ENCODE data around the gene MYRF.
A peak's percentile ranks its signal among the peaks of the same experiment; 100 is the strongest.

MYRF gene

DNA sequence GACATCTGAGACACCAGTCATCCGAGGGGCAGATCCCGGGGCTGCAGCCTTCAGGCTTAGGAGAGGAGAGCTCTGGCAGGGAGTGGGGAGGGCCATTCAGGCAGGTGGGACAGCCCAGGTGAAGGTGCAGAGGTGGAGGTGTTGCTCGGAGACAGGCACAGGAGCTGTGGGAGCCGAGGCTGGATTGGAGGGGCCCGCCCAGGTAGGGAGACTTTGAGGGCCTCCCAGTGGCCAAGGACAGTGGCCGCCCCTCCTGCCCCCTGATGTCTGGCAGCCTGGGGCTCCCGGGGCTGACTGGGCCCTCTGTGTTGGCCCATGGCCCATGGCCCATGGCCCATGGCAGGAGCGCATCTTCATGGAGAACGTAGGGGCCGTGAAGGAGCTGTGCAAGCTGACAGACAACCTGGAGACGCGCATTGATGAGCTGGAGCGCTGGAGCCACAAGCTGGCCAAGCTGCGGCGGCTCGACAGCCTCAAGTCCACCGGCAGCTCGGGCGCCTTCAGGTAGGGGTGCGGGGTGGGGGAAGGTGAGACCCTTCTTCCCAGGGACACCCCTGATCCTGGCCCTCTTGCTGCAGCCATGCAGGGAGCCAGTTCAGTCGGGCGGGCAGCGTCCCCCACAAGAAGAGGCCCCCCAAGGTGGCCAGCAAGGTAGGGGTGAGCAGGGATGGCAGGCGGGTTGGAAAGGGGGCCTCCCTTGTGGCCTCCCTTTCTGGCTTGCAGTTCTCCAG, 26.6 kb downstream of the MYRF start:
- no peak for DNase-seq

DNA sequence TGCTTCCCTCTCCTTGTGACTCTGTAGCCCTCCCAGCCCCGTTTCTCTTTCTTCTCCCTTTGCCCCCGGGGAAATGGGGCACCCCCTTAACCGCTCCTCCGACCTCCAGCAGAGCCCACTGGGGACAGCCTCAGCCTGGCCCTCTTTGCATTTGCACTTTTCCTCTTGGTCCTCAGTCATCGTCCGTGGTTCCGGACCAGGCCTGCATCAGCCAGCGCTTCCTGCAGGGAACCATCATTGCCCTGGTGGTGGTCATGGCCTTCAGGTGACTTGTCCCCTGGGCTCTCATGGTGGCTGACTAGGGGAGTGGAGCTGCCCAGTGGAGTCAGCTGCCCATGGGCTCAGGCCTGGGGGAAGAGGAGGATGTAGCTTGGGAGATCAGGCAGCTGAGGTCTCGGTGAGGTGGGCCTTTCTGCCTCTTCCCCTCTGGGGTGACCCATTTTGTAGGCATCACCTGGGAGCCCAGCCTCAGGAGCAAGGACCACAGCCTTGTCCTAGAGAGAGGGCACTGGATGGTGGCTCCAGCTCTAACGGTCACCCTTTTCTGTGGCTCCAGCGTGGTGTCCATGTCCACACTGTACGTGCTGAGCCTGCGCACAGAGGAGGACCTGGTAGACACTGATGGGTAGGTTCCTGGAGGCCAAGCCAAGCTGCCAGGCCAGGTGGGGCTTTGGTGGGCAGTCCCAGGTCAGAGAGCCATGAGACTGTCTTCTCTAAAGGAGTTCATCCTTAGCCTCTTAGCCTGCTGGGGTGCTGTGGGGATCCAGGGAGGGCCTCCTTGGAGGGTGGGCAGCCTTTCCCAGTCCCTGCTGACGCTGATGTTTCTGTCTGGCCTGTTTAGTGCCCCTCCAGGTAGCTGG, 27.5 kb downstream of the MYRF start:
- DNase-seq = no peak

DNA sequence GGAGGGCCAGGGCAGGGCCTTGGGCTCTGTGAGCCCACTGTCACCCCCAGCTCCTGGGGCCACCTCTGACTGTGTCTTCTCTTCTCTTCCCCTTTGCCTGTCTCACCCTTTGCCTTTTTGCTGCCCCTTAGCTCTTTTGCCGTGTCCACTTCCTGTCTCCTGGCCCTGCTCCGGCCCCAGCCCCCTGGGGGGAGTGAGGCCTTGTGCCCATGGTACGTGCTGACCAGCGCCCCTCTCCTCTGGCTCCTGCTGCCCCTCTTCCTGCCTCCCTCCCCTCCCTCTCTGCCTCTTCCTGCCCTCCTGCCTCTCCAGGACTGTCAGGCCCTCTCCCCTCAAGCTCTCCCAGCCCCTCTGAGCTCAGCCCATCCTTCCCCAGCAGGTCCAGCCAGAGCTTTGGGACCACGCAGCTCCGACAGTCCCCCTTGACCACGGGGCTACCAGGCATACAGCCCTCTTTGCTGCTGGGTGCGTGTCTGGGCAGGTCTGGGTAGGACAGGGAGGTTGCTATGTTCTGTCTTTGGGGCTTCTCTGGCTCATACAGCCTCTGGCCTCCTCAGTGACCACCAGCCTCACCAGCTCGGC, 28.2 kb downstream of the MYRF start:
- DNase-seq = no peak

DNA sequence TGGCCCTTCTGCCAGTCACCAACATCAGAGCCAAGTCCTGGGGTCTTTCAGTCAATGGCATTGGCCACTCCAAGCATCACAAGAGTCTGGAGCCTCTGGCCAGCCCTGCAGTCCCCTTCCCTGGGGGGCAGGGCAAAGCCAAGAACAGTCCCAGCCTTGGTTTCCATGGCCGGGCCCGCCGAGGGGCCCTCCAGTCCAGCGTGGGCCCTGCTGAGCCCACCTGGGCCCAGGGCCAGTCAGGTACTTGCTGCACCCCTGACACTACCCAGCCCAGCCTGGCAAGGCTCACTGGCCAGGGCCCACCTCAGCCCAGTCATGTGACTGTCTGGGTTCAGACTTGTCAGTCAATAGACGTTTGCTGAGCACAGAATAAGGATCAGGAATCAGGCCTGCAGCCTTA, 29.1 kb downstream of the MYRF start:
- DNase-seq = no peak

DNA sequence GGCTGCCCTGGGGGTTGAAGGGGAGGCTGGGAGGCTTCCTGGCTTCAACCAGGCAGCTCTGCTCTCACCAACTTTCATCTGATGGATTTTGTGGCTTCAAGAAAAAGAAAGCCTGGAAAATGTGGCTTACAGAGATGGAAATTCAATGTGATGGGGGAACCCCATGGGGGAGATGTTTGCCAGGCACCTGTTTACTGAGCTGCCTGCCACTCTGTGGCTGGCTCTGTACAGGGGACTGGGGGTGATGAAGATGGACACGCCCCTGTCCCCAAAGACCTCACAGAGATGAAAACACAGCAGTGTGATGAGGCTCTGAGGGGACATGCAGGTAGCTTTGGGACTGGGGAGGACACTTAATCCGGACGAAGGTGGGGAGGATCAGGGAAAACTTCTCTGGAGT, 29.9 kb downstream of the MYRF start:
- DNase-seq = no peak

DNA sequence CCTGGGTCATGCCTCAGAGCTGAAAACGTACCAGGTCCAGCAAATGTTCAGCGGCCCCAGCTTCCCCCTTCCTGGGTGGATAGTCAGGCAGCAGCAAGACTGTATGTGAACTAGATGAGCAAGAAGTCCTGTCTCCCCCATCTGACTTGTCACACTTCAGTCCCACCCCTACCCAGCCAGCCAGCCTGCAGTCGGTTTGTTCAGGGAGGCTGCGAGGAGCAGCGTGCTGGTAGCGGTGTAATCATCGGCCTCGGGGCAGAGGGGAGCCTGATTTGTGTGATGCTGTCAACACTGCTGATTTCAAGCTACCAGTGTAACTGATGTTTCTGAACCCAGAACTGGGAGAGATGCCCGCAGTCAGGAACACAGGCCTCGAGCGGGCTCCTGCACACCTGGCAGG, 30.4 kb downstream of the MYRF start:
- DNase-seq = no peak

DNA sequence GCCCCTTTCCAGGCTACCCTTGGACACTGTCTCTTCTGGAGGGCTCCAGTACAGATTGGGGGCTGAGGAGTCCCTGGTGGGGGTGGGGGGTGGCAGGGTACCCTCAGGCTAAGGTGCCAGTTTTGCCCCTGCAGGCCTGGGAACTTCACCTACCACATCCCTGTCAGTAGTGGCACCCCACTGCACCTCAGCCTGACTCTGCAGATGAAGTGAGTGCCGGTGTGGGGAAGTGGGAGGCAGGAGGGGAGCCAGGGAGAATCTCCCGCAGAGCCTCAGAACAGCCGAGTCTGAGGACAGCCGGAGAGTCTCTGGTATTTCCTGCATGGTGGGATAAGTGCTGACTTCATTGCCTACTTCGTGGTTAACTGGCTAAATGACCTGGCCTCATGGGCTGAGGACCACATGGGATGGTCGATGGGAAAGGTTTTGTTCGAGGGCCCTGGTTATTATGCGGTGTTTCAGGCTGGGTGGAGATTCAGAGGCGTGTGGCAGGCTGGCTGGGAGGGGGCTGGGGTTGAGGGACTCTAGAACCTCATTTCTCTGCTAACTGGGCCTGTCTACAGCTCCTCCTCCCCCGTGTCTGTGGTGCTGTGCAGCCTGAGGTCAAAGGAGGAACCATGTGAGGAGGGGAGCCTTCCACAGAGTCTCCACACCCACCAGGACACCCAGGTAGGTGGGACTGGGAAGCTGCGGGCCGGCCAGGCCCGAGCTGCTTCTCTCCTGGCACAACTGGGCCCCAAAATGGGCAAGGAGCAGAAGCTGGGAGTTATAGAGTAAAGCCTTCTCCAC, 31.5 kb downstream of the MYRF start:
- no peak for DNase-seq

DNA sequence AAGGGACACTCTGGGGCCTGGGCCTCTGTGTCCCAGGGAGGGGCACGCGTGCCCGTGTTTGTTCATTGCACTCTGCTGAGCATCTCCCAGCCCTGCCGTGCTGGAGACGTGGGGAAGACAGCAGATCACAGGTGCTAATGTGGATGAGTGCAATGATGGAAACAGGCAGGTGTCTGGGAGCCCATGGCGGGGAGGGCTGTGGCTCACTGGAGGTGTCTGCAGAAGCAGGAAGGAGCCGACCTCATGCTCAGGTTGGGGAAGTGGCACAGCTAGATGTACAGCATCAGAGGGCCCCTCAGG, 32.0 kb downstream of the MYRF start:
- DNase-seq = no peak

DNA sequence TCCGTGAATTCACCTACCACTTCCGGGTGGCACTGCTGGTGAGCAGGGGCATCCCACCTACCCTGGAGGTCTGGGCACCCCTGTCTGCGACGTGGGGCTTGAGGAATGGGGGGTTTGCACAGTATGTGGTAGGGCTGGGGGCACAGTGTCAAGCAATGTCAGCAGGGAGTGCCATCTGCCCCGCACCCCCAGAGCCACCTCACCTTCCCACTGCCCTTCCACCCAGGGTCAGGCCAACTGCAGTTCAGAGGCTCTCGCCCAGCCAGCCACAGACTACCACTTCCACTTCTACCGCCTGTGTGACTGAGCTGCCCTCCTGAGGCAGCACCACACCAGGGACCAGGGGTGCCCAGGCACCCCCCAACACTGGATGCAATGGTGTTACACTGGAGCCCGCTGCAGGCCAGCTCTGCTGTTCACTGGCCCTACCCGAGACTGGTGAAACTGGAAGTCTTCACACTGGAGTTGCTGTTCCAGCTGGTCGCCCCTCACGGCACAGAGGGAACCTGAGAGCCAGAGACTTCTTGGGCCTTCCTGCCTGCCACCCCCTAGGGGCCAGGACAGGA, 33.5 kb downstream of the MYRF start:
- no peak for DNase-seq

DNA sequence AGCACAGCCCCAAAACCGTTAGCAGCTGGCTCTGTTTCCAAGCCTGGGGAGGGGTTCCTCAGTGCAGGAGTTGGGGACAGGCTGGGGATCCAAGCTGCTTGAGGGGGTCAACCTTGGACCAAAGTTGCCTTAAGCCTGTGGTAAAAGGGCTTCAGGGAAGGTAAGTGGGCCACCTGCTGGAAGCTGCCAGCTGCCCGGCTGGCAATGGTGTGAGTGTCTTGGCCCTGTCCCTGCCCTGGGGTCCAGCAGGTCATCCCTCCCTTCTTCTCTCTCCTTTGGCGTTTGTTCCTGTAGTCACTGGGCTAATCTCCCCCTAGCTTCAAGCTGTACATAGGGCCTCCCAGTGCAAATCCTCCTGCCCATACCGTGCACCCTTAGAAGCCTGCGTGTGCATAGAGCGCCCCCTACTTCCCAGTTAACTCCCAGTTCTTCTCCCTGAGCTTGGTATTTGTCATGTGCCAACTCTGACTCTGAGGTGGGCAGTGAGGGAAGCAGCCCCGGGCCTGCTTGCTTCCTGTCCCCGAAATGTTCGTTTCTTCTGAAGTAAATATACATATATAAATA, 35.6 kb downstream of the MYRF start:
- no peak for DNase-seq

DNA sequence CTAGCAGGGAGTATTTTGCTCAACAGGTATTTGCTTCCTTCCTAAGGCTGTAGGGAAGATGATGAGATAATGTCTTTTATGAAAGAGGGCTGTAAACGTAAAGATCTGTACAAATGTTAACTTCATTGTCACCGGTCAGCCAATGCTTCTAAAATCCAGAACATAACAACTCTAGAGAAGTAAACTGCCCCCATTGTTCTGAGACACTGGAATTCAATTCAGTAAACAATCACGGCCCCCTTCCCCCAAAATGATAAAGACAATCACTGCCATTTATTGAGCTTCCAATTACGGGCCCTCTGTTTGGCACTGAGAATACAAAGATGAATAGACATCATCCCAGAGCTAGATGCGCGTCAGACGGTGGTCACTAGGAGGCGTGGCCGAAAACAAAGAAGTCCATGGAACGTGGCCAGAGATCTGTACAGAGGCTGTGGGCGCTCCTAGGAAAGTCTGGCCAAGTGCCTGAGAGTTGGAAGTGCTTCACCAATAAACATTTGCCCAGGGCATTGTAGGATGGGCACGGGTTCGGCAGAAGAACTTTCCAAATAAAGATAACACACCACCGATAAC, 39.4 kb downstream of the MYRF start:
- peak; percentile 21 for DNase-seq

DNA sequence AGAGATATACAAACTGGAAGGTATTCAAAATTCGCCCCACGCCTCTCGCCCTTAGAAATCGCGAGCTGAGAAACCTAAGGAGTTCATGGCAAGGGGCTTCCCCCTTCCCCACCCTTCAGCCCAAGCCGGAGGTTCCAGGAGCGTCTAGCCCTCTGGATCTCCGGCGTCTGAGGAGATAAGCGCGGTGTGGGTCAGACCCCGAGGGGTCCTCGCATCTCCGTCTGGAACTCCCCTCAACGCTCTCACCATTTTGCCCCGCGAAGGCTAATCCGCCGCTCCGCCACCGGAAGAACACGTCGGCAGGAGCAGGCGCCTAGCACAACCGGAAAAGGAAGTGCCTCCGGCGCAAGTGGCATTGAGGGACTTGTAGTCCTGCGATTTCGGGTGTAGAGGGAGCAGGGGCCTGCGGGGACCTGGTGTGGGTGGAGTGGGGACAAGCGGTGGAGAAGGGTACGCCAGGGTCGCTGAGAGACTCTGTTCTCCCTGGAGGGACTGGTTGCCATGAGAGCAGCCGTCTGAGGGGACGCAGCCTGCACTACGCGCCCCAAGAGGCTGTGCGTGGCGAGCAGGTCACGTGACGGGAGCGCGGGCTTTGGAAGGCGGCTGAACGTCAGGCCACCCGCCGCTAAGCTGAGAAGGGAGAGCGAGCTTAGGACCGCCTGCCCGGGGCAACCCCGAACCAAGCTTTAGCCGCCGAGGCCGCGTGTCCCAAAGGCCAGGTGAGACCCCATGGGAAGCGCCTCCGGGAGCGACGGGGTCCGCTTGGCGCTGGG, 40.1 kb downstream of the MYRF start, which contains the start of the genes FEN1 and TMEM258:
Gene FEN1 (plus strand): TSS at position 602 of the 773 bp plus-strand sequence. CDS start 2,451 bp downstream, outside the sequence.
Gene TMEM258 (minus strand): TSS at position 290 of the 773 bp plus-strand sequence. CDS start 41 bp downstream, at position 249.
- DNase-seq = peak; percentile 80

DNA sequence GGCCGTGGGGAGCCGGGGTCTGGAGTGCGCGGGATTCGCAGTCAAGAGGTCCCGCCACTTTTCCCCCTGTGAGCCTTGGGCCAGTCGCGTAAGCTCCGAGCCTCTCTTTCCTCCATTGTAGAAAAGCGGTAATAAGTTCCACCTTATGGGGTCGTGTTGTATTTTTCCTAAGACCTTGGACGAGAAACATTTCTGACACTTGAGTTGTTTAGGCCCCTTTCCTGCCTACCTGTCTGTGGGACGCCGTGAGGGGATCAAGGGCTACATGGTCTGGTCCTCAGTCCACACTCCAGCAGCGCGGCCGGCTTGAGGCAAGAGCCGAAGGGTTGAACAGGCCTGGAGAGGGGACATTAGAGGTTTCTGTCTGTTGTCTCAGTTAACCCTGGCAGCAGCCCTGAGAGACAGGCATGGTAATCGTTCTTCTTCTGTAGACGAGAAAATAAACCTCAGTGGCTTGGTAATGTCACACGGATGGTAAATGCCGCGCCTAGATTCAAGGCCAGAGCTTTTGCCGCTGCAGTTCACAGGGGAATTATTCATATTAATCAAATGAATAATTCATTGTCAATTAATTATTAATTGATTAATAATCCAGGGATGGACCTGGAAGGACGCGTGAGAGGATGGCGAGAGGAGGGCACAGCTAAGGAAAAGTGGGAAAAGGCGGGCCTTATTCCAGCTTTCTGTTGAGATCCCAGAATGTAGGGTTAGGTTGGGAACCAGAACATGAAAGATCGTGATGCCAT, 40.8 kb downstream of the MYRF start:
- no peak for DNase-seq

DNA sequence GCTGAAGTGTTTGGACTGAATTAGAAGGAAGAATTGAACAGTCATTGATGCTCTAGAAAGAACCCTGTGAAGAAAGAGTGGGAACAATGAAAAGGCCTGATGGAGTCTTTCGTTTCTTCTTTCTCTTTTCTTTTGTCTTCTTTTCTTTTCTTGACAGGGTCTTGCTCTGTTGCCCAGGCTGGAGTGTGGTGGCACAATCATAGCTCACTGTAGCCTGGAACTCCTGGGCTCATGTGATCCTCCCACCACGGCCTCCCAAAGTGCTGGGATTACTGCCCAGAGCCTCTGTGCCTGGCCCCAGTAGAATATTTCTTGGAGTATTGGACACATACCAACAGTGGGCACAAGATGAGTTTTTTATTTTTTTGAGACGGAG, 41.4 kb downstream of the MYRF start:
- DNase-seq = no peak

DNA sequence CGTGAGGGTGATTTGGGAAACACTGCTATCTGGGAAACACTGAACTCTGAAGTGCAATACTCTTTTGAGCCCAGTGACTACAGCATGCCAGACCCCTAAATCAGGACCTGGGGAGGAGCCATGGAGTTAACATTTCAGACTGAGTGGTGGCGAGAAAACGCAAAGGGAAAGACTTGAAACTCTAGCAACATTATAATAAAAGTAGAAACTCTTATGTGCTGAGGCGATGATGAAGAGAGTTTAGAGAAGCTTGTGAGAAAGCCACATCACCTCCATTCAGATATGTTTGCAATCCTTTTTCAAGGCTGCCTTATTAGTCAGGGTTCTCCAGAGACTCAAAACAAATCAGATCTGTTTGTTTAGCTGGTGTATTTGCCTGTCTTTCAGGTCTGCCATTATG, 42.1 kb downstream of the MYRF start:
- no peak for DNase-seq

DNA sequence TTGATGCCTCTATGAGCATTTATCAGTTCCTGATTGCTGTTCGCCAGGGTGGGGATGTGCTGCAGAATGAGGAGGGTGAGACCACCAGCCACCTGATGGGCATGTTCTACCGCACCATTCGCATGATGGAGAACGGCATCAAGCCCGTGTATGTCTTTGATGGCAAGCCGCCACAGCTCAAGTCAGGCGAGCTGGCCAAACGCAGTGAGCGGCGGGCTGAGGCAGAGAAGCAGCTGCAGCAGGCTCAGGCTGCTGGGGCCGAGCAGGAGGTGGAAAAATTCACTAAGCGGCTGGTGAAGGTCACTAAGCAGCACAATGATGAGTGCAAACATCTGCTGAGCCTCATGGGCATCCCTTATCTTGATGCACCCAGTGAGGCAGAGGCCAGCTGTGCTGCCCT, 43.0 kb downstream of the MYRF start:
- DNase-seq = no peak

DNA sequence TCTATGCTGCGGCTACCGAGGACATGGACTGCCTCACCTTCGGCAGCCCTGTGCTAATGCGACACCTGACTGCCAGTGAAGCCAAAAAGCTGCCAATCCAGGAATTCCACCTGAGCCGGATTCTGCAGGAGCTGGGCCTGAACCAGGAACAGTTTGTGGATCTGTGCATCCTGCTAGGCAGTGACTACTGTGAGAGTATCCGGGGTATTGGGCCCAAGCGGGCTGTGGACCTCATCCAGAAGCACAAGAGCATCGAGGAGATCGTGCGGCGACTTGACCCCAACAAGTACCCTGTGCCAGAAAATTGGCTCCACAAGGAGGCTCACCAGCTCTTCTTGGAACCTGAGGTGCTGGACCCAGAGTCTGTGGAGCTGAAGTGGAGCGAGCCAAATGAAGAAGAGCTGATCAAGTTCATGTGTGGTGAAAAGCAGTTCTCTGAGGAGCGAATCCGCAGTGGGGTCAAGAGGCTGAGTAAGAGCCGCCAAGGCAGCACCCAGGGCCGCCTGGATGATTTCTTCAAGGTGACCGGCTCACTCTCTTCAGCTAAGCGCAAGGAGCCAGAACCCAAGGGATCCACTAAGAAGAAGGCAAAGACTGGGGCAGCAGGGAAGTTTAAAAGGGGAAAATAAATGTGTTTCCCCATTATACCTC, 43.6 kb downstream of the MYRF start:
- no peak for DNase-seq

DNA sequence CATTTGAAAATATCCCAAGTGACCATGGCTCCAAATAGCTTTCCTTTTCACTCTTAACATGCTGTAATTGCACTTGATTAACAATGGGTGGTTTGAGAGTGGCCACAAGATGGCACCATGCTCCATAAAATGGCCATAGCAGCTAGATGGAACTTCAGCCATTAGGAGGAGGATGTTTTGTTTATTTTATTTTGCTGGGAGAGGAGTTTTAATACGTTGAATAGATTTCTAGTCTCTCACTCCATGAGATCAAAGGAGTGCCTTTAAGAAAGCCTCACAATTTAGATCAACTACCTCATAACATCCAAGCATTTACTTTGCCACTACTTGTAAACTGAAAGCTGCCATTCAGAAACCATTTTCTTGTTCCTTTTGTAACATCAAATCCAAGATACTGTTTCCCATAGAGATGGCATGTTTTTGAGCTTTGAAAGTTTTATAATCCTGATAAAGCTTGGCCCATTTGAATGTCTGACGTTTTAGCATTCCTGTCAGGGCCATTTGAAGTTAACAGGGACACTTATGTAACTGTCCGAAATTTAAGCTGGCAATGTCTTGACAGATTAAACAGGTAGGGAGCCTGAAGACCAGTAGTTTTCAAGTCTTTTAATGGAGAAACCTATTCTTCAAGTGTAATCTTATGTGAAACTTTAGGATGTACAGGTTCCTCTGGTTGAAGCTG, 45.0 kb downstream of the MYRF start:
- DNase-seq = no peak

DNA sequence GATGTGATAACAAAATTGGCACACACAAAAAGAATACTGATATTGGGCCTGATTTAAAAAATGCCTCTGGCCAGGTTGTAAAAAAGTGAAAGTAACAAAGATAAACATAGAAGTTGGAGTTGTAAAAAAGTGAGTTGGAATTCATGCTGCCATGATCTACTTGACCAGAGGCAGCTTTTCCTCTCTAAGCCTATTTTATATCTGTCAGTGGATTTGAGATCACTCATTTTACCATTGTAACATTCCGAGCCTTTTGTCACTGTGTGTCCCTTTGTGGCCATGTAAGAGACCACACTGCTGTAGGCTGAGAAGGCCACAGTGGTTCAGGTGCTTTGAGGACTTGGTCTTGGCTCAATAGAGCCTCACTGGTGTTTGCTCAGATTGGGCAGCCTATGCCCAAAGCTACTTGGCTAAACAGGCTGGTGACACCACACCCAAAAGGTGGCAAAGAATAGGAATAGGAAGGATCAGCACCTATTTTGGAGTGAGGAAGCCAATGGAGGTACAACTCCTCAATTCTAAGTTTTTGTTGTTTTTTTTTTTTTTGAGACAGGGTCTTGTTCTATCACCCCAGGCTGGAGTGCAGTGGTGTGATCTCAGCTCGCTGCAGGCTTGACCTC, 47.3 kb downstream of the MYRF start:
- no peak for DNase-seq
